Measurements from ENCODE around the gene LRRC15. TPM values are rescaled to one million over a fixed set of nuclear protein-coding genes. Genes with fewer than 3 reads are reported as not detected.

LRRC15 gene
- total RNA-seq, 1 experiment from 2014 or later: 0.36 TPM

- H3K79me2 ChIP-seq (ENCODE audit: low read length): no peaks in the 10 kb centered on the region
- no peaks in the 10 kb centered on the region for H3K36me3 ChIP-seq (ENCODE audit: low read depth, low read length)
- H3K4me2 ChIP-seq (ENCODE audit: low read length): no peak overlapping the region
- DNase-seq (no peak), ATAC-seq (no peak)
- POLR2A ChIA-PET (ENCODE audit: unreplicated experiment): no interaction called here
- CTCF ChIA-PET: no interaction called here
- peaks cover 19% of the 10 kb centered on the region for H3K27me3 ChIP-seq (ENCODE audit: low read length)
- no peak overlapping the region for H3K4me3 ChIP-seq (ENCODE audit: low read length)
- no peaks in the 10 kb centered on the region for H4K20me1 ChIP-seq (ENCODE audit: low read length)
- no peak for TF ChIP-seq EZH2 (IDR thresholded peaks at IDR 0.05; ENCODE audit: low read length, unreplicated experiment)
- TF ChIP-seq CTCF (conservative IDR thresholded peaks at IDR 0.05; ENCODE audit: low read depth, low read length): no peak
- no peak for TF ChIP-seq EZH2phosphoT487 (IDR thresholded peaks at IDR 0.05; ENCODE audit: borderline replicate concordance, low read length)
- H3K27ac ChIP-seq (ENCODE audit: low read length): no peak overlapping the region
- no peaks in the 10 kb centered on the region for H3K9me3 ChIP-seq (ENCODE audit: low read length)
- no peaks in the 10 kb centered on the region for H3K9me2 ChIP-seq (replicated peaks; ENCODE audit: low read length)
- no peaks in the 10 kb centered on the region for H3F3A ChIP-seq (ENCODE audit: low read length, unreplicated experiment)
- intact Hi-C loops (cut with micrococcal nuclease): no loop called here
- no peak overlapping the region for H3K9ac ChIP-seq (ENCODE audit: low read length)
- no peak overlapping the region for H2AFZ ChIP-seq (ENCODE audit: low read length)
- no peaks in the 10 kb centered on the region for H3K4me1 ChIP-seq (ENCODE audit: insufficient read depth, low read length)
- BruUV-seq (replicated peaks): no TSS peak
Measured at GRCh38 chr3:194390835-194391234, 21.3 kb upstream of the LRRC15 start.

- no peak overlapping the region for H3K4me2 ChIP-seq (ENCODE audit: low read length)
- H3K27me3 ChIP-seq (ENCODE audit: low read length): peaks cover 19% of the 10 kb centered on the region
- no peaks in the 10 kb centered on the region for H3K9me3 ChIP-seq (ENCODE audit: low read length)
- no peak overlapping the region for H2AFZ ChIP-seq (ENCODE audit: low read length)
- TF ChIP-seq EZH2 (IDR thresholded peaks at IDR 0.05; ENCODE audit: low read length, unreplicated experiment) (no peak), CTCF (conservative IDR thresholded peaks at IDR 0.05; ENCODE audit: low read depth, low read length) (no peak), EZH2phosphoT487 (IDR thresholded peaks at IDR 0.05; ENCODE audit: borderline replicate concordance, low read length) (no peak)
- H3K9me2 ChIP-seq (replicated peaks; ENCODE audit: low read length): no peaks in the 10 kb centered on the region
- ChIA-PET CTCF (no interaction called here), POLR2A (ENCODE audit: unreplicated experiment) (no interaction called here)
- no peak for ATAC-seq
- no peak overlapping the region for H3K4me3 ChIP-seq (ENCODE audit: low read length)
- H3K36me3 ChIP-seq (ENCODE audit: low read depth, low read length): no peaks in the 10 kb centered on the region
- no peak overlapping the region for H3K9ac ChIP-seq (ENCODE audit: low read length)
- no peaks in the 10 kb centered on the region for H4K20me1 ChIP-seq (ENCODE audit: low read length)
- DNase-seq: no peak
- no peak overlapping the region for H3K27ac ChIP-seq (ENCODE audit: low read length)
- no peaks in the 10 kb centered on the region for H3F3A ChIP-seq (ENCODE audit: low read length, unreplicated experiment)
- H3K79me2 ChIP-seq (ENCODE audit: low read length): no peaks in the 10 kb centered on the region
- BruUV-seq (replicated peaks): no TSS peak
- no peaks in the 10 kb centered on the region for H3K4me1 ChIP-seq (ENCODE audit: insufficient read depth, low read length)
- intact Hi-C loops (cut with micrococcal nuclease): no loop called here
Measured at GRCh38 chr3:194389269-194389668, 19.7 kb upstream of the LRRC15 start.

GRCh38 chr3:194387926-194388418 lies 18.4 kb upstream of the LRRC15 start:
- no peak overlapping the region for H3K9ac ChIP-seq (ENCODE audit: low read length)
- no peaks in the 10 kb centered on the region for H3K79me2 ChIP-seq (ENCODE audit: low read length)
- no peaks in the 10 kb centered on the region for H3K9me3 ChIP-seq (ENCODE audit: low read length)
- no peak overlapping the region for H3K4me2 ChIP-seq (ENCODE audit: low read length)
- DNase-seq (no peak), ATAC-seq (no peak)
- H3K27ac ChIP-seq (ENCODE audit: low read length): no peak overlapping the region
- no peaks in the 10 kb centered on the region for H3K9me2 ChIP-seq (replicated peaks; ENCODE audit: low read length)
- peaks cover 19% of the 10 kb centered on the region for H3K27me3 ChIP-seq (ENCODE audit: low read length)
- POLR2A ChIA-PET (ENCODE audit: unreplicated experiment): no interaction called here
- CTCF ChIA-PET: no interaction called here
- no peaks in the 10 kb centered on the region for H3K4me1 ChIP-seq (ENCODE audit: insufficient read depth, low read length)
- H2AFZ ChIP-seq (ENCODE audit: low read length): no peak overlapping the region
- intact Hi-C loops (cut with micrococcal nuclease): no loop called here
- no peaks in the 10 kb centered on the region for H3F3A ChIP-seq (ENCODE audit: low read length, unreplicated experiment)
- no peak for TF ChIP-seq CTCF (conservative IDR thresholded peaks at IDR 0.05; ENCODE audit: low read depth, low read length)
- TF ChIP-seq EZH2phosphoT487 (IDR thresholded peaks at IDR 0.05; ENCODE audit: borderline replicate concordance, low read length): no peak
- no peak for TF ChIP-seq EZH2 (IDR thresholded peaks at IDR 0.05; ENCODE audit: low read length, unreplicated experiment)
- BruUV-seq (replicated peaks): no TSS peak
- no peaks in the 10 kb centered on the region for H4K20me1 ChIP-seq (ENCODE audit: low read length)
- H3K36me3 ChIP-seq (ENCODE audit: low read depth, low read length): no peaks in the 10 kb centered on the region
- H3K4me3 ChIP-seq (ENCODE audit: low read length): no peak overlapping the region

All from PC-3 (cell line).